Measurements from ENCODE around the gene ECM1.

DNA sequence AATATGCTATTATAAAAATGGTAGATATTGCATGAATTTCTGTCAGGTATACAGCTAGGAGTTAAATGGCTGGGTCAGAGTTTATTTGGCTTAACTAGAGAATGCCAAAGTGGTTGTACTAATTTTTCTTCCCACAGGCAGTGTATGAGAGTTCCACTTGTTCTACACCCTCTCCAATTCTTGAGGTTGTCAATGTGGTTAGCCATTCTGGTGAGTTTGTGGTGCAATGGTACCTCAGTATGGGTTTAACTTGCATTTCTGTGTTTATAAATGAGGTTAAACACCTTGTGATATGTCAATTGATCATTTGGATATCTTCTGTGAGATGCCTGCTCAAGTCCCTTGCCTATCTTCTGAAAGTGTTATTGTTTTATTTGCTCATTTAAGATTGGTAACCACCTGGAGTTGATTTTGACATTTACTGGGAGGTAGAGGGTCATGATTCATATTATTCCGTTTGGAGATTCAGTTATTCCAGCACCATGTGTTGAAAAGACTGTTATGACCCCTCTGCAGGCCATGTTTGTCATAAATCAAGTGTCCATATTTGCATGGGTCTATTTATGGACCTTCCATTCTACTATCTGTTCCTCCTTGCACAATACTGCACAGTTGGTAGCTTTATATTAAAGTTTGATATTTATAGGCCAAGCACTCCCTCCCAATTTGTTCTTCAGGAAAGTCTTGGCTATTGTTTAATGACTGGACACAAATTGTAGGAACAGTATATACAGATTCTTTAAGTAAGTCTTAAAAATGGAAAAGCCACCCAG lies 13.5 kb downstream of the ECM1 start:
- TF ChIP-seq, protein P1, sequence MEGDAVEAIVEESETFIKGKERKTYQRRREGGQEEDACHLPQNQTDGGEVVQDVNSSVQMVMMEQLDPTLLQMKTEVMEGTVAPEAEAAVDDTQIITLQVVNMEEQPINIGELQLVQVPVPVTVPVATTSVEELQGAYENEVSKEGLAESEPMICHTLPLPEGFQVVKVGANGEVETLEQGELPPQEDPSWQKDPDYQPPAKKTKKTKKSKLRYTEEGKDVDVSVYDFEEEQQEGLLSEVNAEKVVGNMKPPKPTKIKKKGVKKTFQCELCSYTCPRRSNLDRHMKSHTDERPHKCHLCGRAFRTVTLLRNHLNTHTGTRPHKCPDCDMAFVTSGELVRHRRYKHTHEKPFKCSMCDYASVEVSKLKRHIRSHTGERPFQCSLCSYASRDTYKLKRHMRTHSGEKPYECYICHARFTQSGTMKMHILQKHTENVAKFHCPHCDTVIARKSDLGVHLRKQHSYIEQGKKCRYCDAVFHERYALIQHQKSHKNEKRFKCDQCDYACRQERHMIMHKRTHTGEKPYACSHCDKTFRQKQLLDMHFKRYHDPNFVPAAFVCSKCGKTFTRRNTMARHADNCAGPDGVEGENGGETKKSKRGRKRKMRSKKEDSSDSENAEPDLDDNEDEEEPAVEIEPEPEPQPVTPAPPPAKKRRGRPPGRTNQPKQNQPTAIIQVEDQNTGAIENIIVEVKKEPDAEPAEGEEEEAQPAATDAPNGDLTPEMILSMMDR (IDR thresholded peaks at IDR 0.05; ENCODE audit: insufficient read depth, low read length, poor library complexity, severe bottlenecking) = no peak
- no peak for TF ChIP-seq EZH2phosphoT487 (conservative IDR thresholded peaks at IDR 0.05; ENCODE audit: low read length)

Data from SU-DHL-6 (cell line).